GM18907 (cell line): Measurements from ENCODE around the gene TNS1.

ENCODE experiments used
- ATAC-seq: cut with Tn5 transposase; IDR thresholded peaks from one replicate; pipeline ENCODE4 v1.9.1; 2021; ENCODE audit warnings: mild to moderate bottlenecking, moderate library complexity; ENCODE audit not compliant: unreplicated experiment

Gene TNS1

DNA sequence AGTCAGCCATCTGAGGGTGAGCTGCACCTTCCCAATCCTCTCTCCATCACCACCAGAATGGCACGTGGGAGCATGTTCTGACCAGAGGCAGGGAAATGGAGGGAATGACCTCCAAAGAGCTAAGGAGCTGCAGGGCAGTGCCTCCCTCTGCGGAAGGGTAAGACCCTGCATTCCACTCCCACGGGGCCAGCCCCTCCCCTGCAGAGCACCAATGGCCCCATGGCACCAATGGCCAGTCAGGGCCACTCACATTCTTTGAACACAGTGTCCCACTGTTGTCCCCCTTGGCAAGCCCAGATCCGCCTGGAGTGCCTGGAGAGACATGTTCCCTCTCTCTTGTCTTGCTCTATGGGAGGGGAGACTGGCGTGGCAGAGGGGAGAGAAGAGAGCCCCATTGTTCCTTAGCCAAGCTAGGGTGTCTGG lies 164.4 kb downstream of the TNS1 start:
- ATAC-seq: no peak

DNA sequence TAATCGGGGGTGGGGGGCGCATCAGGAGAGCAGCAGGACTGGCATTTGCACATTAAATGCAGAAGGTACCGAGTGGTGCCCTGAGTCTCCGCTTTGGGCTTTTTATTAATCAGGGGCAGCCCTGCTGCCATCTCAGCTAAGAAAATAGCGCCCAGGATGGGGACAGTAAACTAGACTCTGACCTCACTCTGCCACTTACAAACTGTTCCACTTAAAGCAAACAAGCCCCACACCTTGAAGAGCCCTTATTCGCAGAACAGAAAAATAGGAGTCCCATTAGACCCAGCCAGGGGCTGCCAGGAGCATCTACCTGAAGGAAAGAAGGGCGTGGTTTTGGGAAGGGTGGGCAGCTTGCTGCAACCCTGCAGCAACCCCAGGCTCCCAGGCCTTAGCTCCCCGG lies 165.3 kb downstream of the TNS1 start:
- no peak for ATAC-seq

DNA sequence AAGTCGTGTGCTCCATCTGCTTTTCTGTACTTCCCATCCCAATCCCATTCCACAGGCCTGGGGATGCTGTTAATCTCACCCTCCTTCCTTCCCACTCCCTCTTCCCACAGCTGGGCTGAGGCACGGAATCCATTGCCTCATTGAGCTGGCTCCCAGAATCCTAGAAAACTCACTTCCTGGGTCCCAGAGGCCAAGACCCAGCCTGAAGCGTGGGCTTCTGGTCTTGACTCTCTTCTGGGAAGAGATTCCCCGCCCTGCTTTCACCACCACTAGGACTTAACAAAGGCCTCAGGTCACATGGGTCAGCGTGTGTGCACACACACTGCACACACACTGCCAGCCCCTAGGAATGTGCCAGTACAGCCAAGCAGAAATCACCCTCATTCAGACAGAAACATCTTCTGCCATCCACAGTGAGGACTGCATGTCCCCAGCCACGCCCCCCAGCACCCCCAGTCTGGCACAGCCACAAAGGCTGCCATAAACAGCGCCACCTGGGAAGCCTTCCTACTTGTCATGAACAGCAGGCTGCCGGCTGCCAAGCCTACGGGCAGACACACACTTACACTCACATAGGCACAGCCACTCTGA lies 165.8 kb downstream of the TNS1 start:
- no peak for ATAC-seq

DNA sequence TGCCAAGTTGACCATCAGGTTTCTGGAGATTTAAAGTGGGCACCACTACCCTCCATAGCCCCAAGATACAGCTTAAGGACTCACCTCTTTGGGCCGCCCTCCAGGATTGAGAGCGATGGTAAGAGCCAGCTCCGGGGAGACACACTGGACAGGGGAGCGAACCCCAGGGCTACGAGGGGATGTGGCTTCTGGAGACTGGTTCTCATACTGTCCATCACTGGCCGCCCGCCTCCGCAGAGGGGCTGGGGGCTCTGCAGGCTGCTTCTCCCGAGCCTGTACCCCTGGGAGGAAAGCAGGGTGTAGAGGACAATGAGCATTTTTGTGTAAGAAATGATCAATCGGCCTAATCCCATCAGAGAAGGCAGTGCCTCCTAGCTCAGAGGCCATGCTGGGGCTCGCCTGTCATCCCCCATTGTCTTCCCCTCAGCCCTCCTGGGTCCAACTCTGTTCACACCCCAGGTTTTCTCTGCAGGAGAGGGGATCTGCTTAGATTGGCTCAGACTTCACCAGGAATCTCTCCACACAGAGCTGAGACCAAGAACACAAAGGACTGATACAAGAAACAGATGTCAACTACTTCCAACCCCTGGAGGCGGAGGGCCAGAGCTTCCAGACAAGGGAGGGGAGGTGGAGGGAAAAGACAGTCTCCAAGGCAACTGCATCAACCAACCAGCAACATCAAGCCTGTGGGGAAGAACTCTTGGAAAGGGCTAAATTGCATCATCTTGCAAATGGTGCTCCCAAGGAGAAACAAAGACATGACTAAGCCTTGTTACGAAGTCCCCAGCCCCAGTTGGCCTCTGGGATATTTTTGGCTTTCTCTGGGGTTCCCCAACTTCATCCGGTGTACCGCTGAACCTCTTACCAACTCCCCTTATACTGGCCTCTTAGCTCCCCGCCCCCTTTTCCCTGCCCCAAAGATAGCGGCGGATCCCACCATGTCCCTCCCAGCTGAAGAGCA lies 166.6 kb downstream of the TNS1 start:
- ATAC-seq: no peak

DNA sequence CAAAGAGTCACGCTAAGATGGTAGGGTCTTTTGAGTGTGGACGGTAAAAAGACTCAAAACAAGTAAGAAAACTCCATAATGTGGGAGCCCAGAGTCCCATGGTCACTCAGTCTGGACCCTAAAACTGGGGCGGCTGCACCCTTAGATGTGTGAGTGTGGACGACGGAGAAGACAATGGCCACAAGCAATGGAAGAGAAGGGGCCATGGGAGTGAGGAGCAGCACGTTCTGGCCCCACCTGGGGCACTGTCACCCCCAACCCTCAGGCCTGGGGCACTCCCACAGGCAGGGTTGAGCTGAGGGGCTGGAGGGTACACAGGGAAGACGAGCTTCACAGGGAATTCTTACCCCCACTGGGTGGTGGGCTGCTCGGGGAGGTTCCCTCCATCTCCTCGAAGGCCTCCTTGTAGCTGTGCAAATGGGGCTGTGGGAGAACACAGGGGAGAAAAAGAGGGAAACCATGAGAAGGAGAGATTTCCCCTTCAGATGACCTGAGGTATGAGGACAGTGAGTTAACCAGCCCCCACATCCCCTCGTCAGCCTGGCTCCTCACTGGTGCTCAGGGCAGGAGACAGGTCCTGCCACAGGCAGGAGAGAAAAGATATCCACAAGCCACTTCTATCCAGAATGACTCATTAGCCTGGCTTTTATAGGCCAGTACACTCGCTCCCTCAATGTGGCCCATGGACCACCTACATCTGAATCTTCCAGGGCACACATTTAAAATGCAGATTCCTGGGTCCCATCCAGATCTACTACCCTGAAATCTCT lies 167.9 kb downstream of the TNS1 start:
- ATAC-seq: no peak

DNA sequence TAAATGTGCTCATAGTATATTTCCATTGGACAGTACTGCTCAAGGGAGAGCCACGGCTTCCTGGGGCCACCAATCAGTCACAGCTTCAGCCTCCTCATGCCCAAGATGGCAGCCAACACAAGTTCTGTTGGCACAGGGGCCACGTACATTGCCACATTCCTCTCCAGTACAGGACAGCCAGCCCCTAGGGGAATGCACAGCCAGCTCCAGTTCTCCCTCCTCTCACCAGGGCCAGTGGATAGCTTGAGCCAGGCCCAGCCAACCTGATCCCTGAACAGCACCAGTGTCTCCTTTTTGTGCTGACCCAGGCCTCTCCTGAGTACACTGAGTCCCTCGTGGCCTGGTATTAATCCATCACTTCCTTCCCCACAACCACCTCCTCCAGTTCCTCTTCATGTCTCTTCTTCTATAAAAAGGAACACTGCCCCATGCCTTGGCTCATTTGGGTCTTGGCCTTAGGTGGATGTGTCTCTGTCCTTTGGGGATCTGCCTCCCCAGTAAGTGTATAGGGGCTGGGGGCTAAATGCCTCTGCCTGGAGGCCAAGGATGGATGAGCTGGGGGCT lies 168.7 kb downstream of the TNS1 start:
- ATAC-seq: no peak

DNA sequence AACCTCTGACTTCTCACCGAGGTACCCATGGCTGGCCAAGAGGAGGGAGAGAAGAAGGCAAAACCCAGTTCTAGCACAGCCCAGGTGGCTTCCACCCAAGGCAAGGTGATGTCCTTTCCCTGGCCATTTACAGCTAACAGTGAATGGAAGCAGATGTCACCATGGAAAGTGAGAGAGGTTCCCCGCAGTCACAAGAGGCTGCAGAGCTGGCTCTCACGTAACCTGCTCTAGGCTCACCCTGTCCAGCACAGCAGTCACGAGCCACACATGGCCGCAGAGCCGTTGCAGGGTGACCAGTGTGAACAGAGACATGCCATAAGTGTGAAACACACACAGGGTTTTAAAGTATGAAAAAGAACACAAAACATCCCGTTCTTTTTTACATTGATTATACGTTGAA lies 169.4 kb downstream of the TNS1 start:
- no peak for ATAC-seq

DNA sequence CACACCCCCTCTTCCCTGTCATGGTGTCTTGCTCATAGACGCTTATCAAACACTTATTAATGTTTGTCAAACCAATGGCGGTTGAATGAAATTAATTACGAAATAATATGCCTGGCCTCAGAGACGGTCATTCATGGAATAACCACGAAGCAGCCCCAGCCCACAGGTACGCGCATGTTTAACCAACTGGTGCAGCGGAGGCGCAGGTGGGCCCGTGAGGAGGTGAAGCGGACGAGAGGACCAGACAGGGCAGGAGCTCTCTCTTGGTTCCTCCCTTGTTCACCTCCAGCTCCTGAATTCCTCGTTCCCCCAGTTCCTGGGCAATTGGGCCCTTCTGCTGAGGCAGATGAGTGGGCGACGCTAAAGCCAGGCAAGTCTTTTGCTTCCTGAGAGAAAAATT lies 169.8 kb downstream of the TNS1 start:
- no peak for ATAC-seq

DNA sequence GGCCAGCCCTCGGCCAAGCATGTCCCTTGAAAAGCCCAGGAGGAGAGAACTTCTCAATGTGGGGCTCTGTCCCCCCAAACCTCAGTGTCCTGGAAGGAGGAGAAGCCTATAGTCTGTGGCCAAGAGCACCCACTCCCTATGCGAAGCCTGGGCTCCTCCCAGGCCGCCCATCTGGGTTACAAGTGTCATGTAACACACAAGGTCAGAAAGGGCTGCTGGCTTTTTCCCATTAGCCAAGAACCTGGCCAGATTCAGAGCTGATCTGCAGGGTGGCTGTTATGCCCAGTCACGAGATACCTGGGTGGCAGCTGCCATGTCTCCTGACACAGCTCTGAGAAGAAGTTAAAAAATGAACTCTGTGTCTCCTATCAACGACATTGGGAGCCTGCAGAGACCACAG lies 170.7 kb downstream of the TNS1 start:
- no peak for ATAC-seq

DNA sequence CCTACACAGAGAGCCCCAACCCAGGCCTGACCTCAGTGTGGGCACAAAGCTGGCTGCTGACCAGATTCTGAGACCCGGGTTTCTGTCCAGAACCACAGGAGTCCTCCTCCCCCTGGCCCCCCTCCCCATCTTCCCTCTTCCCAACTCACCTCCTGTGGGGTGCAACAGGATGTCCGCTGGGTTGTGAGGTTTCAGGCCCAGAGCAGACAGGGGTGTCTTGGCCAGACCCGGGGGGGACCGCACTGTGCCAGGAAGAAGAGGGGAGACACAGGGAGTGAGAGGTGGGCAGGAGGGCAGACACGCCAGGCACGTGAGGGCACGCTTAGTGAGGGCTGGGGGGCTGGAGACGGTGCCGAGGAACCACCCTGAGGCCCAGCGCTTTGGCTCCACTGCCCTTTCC lies 171.5 kb downstream of the TNS1 start:
- ATAC-seq: no peak

DNA sequence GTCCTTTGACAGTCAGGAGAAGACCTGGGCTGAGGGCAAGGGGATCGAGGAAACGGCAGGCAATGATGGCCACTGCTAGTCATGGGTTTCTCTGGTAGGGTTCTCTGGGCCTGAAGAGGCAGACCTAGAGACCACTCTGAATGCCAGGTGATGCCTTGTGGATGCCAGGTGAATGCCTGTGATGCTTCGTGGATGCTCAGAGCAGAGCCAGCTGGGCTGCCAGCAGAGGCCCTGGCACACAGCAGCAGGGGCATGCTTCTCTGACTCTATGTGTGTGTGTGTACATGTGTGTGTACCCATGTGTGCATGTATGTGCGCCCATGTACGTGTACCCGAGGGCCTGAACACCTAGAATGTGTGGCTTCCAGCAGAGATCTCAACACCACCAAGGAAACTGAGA lies 172.0 kb downstream of the TNS1 start:
- ATAC-seq: no peak

DNA sequence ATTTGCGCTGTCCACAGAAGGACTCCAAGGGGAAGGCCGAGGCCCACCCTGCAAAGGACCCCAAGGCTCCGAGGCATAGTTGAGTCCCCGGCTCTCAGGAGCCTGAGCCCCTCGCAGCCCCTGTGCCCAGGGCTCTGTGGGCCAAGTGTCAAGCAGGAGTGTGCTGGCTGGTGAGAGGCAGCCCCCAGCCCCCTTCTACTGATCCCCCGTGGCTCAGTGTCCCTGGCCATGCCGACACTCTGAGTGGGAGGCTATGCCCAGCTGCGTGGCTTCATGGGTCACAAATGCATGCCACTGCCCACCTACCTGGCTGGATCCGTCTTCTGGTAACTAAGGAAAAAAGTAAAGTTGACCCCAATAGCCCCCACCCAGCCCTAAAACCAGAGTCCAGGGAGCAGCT lies 172.7 kb downstream of the TNS1 start:
- ATAC-seq: no peak

DNA sequence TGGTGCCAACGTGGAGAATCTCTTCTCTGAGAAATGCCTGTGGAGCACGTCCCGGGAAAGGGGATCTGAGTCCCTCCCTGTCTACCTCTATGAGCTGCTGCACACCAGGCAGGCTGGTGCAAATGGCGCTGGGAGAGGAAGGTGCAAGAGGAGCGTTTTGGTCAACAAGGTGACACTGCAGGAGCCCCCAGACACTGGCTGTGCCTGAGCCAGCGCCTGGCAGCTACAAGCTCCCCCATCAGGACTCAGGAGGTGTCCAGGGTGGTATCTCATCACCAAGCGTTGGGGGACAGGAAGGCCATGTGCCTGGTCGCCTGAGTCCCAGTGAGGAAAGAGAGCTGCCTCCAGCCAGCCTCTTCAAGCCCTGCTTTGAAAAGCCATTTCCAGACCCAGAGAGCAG lies 173.4 kb downstream of the TNS1 start:
- ATAC-seq: no peak

DNA sequence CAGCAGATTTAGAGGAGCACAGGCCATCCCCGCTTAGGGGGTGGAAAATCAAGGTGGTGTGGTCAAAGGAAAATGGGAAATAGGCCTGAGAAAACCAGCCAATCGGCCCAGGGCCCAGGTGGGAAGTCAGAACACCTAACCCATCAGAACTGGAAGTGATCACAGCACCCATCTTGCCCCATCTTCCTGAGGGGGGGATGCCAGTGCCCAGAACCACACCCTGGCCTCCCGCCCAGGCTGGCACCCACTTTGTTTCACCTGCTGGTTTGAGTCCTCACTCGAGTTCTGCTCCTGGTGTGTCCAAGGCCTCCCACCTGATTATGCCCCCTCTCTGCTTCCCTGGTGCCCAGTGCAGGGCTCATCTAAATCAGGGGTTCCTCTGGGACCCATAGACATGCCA lies 174.5 kb downstream of the TNS1 start:
- ATAC-seq: no peak

DNA sequence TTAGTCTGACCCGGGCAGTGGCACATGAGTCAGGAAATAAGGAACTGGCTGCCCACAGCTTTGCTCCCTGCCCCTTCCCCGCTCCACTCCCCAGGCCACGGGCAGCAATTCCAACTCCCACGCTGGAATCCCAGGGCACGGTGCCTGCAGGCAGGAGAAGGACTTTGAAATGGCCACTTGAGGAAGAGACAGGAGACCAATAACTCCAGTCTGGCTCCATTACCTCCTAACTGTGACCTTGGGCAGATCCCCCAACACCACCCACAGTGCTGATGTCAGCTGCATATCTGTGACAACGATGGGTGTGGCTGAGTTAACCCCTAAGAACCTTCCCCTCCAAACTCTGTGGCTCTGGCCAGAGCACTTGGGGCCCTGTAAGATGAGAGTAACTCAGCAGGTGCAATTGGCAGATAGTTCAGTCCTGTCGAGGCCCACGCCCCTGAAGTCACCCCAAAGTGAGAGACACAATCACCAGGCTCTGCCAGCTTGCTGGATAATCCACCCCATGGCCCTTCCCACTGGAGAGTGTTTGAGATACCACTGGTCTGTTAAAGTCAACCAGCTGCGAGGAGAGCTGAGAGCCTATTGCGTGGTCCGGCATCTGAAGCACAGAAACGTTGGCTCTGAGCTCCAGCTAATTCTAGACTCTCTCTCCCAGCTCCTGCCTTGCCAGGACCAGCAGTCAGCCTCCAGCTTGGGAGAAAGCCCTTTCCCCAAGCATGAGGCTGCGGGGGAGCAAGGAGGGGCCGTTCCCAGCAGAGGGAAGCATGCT lies 175.2 kb downstream of the TNS1 start:
- no peak for ATAC-seq

DNA sequence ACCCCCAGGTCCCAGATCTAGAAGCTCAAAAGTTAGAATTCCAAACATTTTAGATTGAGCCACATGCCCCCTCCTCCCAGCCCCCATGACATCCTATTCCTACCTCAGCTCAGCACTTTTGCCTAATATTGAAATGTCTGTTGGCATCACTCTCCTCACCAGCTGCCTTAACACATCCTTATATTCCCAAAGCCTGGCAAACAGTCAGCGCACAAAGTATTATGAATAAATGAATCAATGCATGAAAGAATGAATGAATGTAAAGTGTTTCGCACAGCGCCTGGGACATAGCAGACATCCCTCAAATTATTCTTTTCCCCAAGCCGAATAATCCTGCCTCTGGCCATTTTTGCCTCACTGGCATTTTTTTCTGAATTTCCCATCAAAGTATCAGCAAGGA lies 175.8 kb downstream of the TNS1 start:
- no peak for ATAC-seq

DNA sequence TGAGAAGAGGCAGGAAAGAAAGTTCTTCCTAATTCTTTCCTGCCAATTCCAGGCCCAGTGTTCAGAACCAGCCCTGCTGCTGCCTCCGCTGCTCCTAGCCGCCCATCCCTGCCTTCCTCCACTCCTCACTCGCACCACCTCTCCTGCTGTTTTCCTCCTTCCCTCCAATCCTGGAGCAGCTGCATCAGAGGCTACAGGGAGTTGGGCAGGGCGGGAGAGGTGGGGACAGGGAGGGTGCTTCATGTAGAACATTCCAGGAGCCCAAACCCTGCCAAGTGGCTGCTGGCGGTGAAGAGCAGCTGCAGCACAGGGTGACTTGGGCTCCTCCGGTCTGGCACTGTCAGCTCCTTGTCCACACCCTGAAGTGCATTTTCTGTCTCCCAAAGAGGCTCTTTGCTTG lies 176.3 kb downstream of the TNS1 start:
- no peak for ATAC-seq

DNA sequence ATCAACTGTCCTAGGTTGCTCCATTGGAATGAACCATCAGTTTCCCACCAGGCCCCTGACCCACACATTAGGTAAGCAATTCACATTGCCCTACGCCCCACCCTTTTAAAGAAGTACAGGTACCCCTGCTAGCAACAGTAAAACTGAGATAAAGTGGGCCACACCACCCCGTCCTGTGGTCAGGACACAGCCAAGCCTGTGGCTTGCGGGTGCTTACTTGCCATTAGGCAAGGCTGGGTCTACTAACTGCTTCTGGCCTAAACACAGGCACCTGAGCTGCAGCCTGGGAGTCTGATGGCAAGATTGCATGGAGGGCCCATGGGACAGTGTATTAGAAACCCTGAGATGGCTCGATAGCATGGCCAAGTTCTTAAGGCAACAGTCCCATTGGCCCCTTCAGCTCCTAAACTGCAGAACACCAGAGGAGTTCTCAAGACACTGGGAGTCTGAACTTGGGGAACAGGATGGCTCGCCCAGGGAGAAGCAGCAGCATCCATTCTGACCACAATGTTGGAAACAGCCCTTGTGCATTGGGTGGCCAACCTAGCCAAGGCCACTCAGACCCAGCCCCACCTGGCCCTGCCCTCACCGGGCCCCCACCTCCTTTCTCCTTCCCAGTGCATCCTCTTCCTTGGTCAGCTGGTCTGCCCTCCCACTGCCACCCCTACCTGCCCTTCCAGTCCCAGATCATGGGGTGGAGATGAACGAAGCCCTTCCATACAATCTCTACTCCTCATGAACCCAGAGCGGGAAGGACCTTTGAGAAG lies 177.1 kb downstream of the TNS1 start:
- ATAC-seq: no peak

DNA sequence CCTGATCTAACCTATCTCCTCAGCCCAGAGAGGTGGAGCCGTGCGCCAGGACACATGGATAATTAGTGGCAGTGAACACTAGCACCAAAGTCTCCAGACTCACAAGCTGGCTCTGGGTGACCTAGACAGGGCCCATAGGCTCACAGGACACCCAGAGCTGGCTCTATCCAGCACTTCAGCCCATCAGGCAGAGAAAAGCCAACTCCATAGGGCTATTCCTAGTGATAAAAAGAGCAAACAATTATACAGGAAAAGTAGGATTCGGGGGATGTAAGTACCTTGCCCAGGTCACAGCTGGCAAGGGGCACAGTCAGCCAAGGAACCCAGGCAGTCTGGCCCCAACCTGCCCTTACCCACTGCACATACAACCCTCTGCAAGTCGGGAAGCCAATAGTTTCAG lies 178.6 kb downstream of the TNS1 start:
- ATAC-seq: no peak

DNA sequence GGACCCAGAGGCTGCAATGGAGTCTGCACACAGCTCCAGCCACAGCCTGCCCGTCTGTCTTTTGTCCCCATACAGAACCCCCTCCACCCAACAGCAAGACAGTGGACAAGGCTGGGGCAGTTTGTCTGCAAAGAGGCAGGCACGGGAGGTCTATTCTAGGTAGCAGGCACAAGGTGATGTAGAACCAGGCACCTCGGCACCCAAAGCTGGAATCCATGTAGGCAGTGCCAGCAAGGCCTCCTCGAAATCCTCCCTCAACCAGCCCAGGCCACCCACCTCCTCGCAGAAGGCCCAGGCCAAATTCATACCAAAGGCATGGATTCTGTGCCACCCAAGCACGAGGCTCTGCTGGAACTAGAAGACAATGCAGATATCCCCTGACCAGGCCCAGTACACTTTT lies 179.2 kb downstream of the TNS1 start:
- no peak for ATAC-seq
